GM13976 (cell line): ENCODE results near the gene FAM171A1.

Experiments used
- DNase-seq: peaks from one replicate; pipeline ENCODE4 v3.0.0; 2012; ENCODE audit warnings: low spot score
- in situ Hi-C: fragments of 300-500 bp; cut with MboI; formaldehyde crosslinking; loops from one replicate; pipeline ENCODE4 v1.12.0; 2022; ENCODE audit warnings: low sequenced_read_pairs, mixed read lengths, inconsistent platforms; ENCODE audit not compliant: unreplicated experiment
- TF ChIP-seq, protein P1 (sequence below): IDR thresholded peaks from 2 replicates; pipeline ENCODE4 v1.5.1; 2012; ENCODE audit warnings: borderline replicate concordance, mild to moderate bottlenecking; ENCODE audit not compliant: insufficient read depth; ENCODE audit errors: extremely low read depth, missing control alignments, control extremely low read depth

The FAM171A1 gene

DNA sequence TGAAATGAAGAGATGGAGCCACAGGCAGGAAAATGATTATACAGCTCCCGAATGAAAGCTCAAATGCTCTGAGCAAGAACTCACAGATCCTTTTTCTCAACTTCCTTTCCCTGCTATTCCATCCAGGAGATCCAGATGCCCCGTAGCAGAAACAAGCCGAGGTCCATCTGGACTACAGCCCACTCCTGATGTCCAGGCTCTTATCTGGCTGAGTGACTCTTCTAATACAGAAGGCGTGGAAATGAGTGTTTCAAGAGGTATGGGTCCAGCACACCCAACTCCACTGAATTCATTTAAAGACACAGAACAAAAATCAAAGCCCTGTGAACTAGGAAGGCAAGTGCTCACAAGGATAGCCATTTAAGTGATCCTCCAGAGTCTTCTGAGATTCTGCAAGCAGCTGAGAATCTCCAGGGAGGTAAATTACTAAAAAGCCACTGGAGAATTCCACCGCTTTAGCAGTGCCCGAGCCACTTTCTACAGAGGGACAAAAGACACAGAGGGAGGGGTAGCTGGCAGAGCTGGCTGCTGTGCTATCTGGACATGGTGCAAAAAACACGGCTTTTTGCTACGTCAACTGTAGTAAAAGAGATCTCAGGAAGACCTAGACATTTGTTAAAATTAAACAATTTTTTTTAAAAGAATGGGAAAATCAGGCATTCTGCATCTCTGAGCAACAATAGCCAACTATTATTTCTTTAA, 24.5 kb downstream of the FAM171A1 start:
- TF ChIP-seq, protein P1, sequence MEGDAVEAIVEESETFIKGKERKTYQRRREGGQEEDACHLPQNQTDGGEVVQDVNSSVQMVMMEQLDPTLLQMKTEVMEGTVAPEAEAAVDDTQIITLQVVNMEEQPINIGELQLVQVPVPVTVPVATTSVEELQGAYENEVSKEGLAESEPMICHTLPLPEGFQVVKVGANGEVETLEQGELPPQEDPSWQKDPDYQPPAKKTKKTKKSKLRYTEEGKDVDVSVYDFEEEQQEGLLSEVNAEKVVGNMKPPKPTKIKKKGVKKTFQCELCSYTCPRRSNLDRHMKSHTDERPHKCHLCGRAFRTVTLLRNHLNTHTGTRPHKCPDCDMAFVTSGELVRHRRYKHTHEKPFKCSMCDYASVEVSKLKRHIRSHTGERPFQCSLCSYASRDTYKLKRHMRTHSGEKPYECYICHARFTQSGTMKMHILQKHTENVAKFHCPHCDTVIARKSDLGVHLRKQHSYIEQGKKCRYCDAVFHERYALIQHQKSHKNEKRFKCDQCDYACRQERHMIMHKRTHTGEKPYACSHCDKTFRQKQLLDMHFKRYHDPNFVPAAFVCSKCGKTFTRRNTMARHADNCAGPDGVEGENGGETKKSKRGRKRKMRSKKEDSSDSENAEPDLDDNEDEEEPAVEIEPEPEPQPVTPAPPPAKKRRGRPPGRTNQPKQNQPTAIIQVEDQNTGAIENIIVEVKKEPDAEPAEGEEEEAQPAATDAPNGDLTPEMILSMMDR = no peak
- in situ Hi-C loops = no loop called here
- no peak for DNase-seq

GRCh38 chr10:15345450-15345849, 25.6 kb downstream of the FAM171A1 start:
- in situ Hi-C loops = no loop called here
- DNase-seq = no peak
- TF ChIP-seq, protein P1 = no peak

GRCh38 chr10:15344876-15345285, 26.2 kb downstream of the FAM171A1 start:
- DNase-seq = no peak
- TF ChIP-seq, protein P1 = no peak
- in situ Hi-C loops = no loop called here

DNA sequence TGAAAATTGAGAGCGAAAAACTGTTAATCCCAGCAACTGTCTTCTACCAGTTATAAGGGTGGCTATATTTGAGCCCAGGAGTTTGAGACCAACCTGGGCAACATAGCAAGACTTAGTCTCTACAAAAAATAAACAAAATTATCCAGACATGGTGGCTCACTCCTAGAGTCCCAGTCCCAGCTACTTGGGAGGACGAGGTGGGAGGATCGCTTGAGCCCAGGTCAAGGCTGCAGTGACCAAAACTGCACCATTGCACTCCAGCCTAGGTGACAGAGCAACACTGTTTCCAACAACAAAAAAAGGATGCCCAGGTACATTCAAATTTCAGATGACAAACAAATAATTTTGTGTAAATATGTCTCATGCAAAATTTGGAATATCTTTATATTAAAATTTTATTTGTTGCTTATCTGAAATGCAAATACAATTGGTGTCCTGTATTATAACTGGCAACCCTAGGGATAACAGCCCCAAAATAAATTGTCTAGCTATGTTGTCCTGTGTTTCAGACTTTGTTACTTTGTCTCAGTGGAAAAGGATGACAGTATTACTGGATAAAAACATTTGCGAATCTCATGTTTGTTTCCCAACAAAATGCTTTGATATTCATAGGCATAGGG, 26.7 kb downstream of the FAM171A1 start:
- DNase-seq = no peak

GRCh38 chr10:15342970-15343369, 28.1 kb downstream of the FAM171A1 start:
- DNase-seq = no peak
- TF ChIP-seq, protein P1 = no peak
- in situ Hi-C loops = no loop called here

More for the DNA sequence above, 26.7 kb downstream of the FAM171A1 start:
- in situ Hi-C loops = no loop called here
- TF ChIP-seq, protein P1 = no peak

- DNase-seq = no peak
- in situ Hi-C loops = no loop called here
- TF ChIP-seq, protein P1 = no peak
These were observed 29.5 kb downstream of the FAM171A1 start for GRCh38 chr10:15341502-15342128.
